Naive thymus-derived CD8-positive, alpha-beta T cell (primary cell): ENCODE measurements around the gene ADAT3. TPM values are rescaled to one million over a fixed set of nuclear protein-coding genes. Genes with fewer than 3 reads are reported as not detected.

Experiments
- ATAC-seq, 2 donors: fragments of 150-1000 bp; cut with Tn5 transposase in 1 of 2; sonication (Bioruptor Pico), chemical (Tn5 transposase) in 1 of 2; 1 replicate in 1 of 2; 2 replicates in 1 of 2; pipeline ENCODE4 v1.10.0; 2021; ENCODE audit warnings: mild to moderate bottlenecking in 2 of 2, moderate library complexity in 2 of 2
- POLR2A ChIA-PET: fragments of 350-600 bp; sonication (Branson Sonifier 250); formaldehyde crosslinking; loops from one replicate; lab custom pipeline; 2021; ENCODE audit warnings: antibody characterized with exemption; lab: Charles Lee
- DNase-seq, 10 donors: peaks; one replicate each; pipeline versions ENCODE4 v3.0.0 to v3.0.0-alpha.2; 2020 to 2022
- H3K27ac Mint-ChIP-seq, 10 donors: one replicate each; pipeline ENCODE4 v1.8.0; 2020 to 2022; ENCODE audit warnings: mild to moderate bottlenecking in 10 of 10, mixed read lengths in 10 of 10, moderate library complexity in 4 of 10, inconsistent platforms in 1 of 10
- H3K27me3 Mint-ChIP-seq, 5 donors: one replicate each; pipeline ENCODE4 v1.8.0; 2021 to 2022; ENCODE audit warnings: mixed read lengths in 5 of 5
- H3K36me3 Mint-ChIP-seq, 3 donors: one replicate each; pipeline ENCODE4 v1.8.0; 2020 to 2022; ENCODE audit warnings: mixed read lengths in 3 of 3, mild to moderate bottlenecking in 2 of 3, inconsistent platforms in 1 of 3
- H3K4me1 Mint-ChIP-seq, 4 donors: one replicate each; pipeline ENCODE4 v1.8.0; 2021 to 2022; ENCODE audit warnings: mixed read lengths in 4 of 4
- H3K4me3 Mint-ChIP-seq, 10 donors: one replicate each; pipeline ENCODE4 v1.8.0; 2020 to 2022; ENCODE audit warnings: mild to moderate bottlenecking in 10 of 10, mixed read lengths in 10 of 10, moderate library complexity in 6 of 10, inconsistent platforms in 1 of 10
- H3K9me3 Mint-ChIP-seq, 9 donors: one replicate each; pipeline ENCODE4 v1.8.0; 2020 to 2022; ENCODE audit warnings: mixed read lengths in 9 of 9, mild to moderate bottlenecking in 3 of 9, inconsistent platforms in 1 of 9, moderate library complexity in 1 of 9
- polyA plus RNA-seq, 3 donors: library from polyadenylated mRNA; unstranded; fragments of 300-500 nt; fragmentation: Illumina TruSeq; gene quantifications; one replicate each; pipeline ENCODE4 v1.2.3, GENCODE V29; 2021
- total RNA-seq, 8 experiments: library from RNA in 2 of 8; stranded (reverse) in 2 of 8; gene quantifications; one replicate each; pipeline ENCODE4 v1.2.3 and lab custom pipeline; 2021 to 2026

The ADAT3 gene
- total and polyA plus RNA-seq, 5 experiments from 2014 or later = 1.9 to 4.5 (median 3.6) TPM

- Mint-ChIP-seq H3K27ac (peak overlapping the region in 2 of 10 donors; percentile 22 to 34), H3K4me1 (peaks cover 8 to 35% (median 13%) of the 10 kb centered on the region in 4 donors), H3K27me3 (no peaks in the 10 kb centered on the region), H3K9me3 (no peaks in the 10 kb centered on the region), H3K4me3 (no peak overlapping the region), H3K36me3 (peaks cover 0 to 9% (median 0%) of the 10 kb centered on the region in 3 donors)
- POLR2A ChIA-PET = interaction anchor here (0.5 kb wide), 1 partner anchor 51 kb away, joined by 4 read pairs; no protein-coding TSS in a partner anchor
- no peak for DNase-seq
- no peak for ATAC-seq
Measured at GRCh38 chr19:1957562-1958248, 52.5 kb downstream of the ADAT3 start.

DNA sequence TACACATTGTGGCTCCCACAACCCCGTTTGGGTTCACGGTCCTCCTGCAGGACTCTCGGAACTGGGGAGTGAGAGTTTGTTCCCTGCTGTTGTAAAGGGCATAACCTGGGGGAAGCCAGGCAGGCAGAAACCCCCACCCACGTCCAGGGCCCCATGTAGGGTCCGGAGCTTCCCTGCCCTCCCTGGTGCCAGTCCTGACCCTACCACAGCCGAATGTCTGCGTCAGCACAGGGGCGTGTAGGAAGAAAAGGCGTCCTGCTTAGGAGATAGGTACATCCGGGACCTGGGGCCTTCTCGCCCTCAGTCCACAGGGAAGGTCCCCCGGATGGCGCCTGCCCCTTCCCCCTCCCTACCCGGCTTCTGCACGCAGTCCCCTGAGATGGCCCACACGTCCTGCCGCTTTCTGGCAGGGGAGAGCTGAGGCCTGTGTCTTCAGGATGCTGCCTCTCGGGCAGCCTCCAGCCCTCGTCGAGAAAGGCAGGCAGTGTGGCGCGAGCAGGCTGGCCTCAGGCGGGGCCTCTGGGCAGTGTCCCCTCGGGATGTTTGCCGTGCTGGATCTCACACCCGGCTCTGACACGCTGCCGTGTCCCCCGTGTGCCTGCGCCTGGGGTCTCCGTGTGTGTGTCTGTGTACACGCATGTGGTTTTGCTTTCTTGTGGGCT lies 54.9 kb downstream of the ADAT3 start:
- Mint-ChIP-seq H3K36me3 (peaks cover 0 to 13% (median 0%) of the 10 kb centered on the region in 3 donors), H3K27me3 (no peaks in the 10 kb centered on the region), H3K4me1 (peaks cover 5 to 34% (median 13%) of the 10 kb centered on the region in 4 donors), H3K9me3 (no peaks in the 10 kb centered on the region), H3K27ac (peak overlapping the region in 3 of 10 donors; percentile 5 to 81 (median 41)), H3K4me3 (peak overlapping the region in 2 of 10 donors; percentile 25 to 30)
- POLR2A ChIA-PET = no interaction called here
- ATAC-seq (no peak), DNase-seq (no peak)

GRCh38 chr19:1961000-1961883 lies 56.0 kb downstream of the ADAT3 start:
- Mint-ChIP-seq H3K9me3 (no peaks in the 10 kb centered on the region), H3K27ac (peak overlapping the region in 4 of 10 donors; percentile 21 to 44 (median 34)), H3K27me3 (no peaks in the 10 kb centered on the region), H3K4me3 (peak overlapping the region in 1 of 10 donors; percentile 2), H3K36me3 (peaks cover 0 to 13% (median 2%) of the 10 kb centered on the region in 3 donors), H3K4me1 (peaks cover 7 to 37% (median 18%) of the 10 kb centered on the region in 4 donors)
- POLR2A ChIA-PET = interaction anchor here (0.6 to 1.3 kb wide), 3 partner anchors 11 to 311 kb away, joined by 3 to 8 read pairs (median 3); no protein-coding TSS in a partner anchor
- ATAC-seq (no peak), DNase-seq (no peak)

DNA sequence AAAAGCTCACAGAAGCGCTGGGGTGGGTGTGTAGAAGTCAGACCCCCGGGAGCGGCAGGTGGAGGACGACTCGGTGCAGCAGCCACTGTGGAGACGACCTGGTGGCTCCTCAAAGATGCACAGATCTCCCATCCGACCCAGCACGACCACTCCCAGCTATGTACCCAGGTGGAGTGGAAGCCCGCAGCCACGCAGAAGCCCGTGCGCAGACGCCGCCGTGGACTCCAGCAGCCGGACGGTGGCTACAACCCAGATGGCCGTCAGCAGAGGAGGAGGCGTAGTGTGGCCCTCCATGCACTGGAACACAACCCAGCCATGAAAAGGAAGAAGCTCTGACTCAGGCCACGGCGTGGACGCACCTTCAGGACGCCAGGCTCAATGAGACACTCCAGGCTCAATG lies 57.5 kb downstream of the ADAT3 start:
- peaks cover 0 to 13% (median 2%) of the 10 kb centered on the region in 3 donors for H3K36me3 Mint-ChIP-seq
- POLR2A ChIA-PET = interaction anchor here (0.6 kb wide), 1 partner anchor 24 kb away, joined by 4 read pairs; no protein-coding TSS in a partner anchor
- H3K27ac Mint-ChIP-seq = peak overlapping the region in 3 of 10 donors; percentile 51 to 84 (median 65)
- H3K4me3 Mint-ChIP-seq = no peak overlapping the region
- peaks cover 10 to 40% (median 21%) of the 10 kb centered on the region in 4 donors for H3K4me1 Mint-ChIP-seq
- no peak for ATAC-seq
- no peaks in the 10 kb centered on the region for H3K9me3 Mint-ChIP-seq
- DNase-seq = no peak
- H3K27me3 Mint-ChIP-seq = no peaks in the 10 kb centered on the region

Other genes with a start within 250 kb of the ADAT3 start
- gene ONECUT3, start 151.9 kb upstream of the ADAT3 start, total RNA-seq = not detected
- not detected for gene ONECUT3, start 151.9 kb upstream of the ADAT3 start, polyA plus RNA-seq
- 1 to 10 TPM; 1.6 to 1.8 TPM for gene ATP8B3, start 93.1 kb upstream of the ADAT3 start, total RNA-seq
- gene ATP8B3, start 93.1 kb upstream of the ADAT3 start, polyA plus RNA-seq = 1 to 10 TPM in 1 of 3 donors, under 1 TPM in 2; 0.52 to 1.3 (median 0.59) TPM
- gene REXO1, start 56.9 kb upstream of the ADAT3 start, total RNA-seq = 10 to 100 TPM; 78.1 to 86.2 TPM
- 1 to 10 TPM; 2.7 to 6.8 (median 3.1) TPM for gene REXO1, start 56.9 kb upstream of the ADAT3 start, polyA plus RNA-seq
- 10 to 100 TPM; 18.5 to 19.9 TPM for gene KLF16, start 41.8 kb upstream of the ADAT3 start, total RNA-seq
- under 1 TPM; 0.23 to 0.84 (median 0.36) TPM for gene KLF16, start 41.8 kb upstream of the ADAT3 start, polyA plus RNA-seq
- gene ABHD17A, start 19.9 kb upstream of the ADAT3 start, total RNA-seq = 100 to 1,000 TPM; 106 to 109 TPM
- gene ABHD17A, start 19.9 kb upstream of the ADAT3 start, polyA plus RNA-seq = 100 to 1,000 TPM; 153 to 207 (median 155) TPM
- 10 to 100 TPM; 20.7 to 23.4 TPM for gene SCAMP4, start within 50 bp of the ADAT3 start, total RNA-seq
- 10 to 100 TPM; 12.1 to 15.5 (median 12.5) TPM for gene SCAMP4, start within 50 bp of the ADAT3 start, polyA plus RNA-seq
- gene CSNK1G2, start 35.8 kb downstream of the ADAT3 start, total RNA-seq = 100 to 1,000 TPM; 168 to 175 TPM
- gene CSNK1G2, start 35.8 kb downstream of the ADAT3 start, polyA plus RNA-seq = 10 to 100 TPM; 25.4 to 67.6 (median 26.4) TPM
- gene BTBD2, start 110.3 kb downstream of the ADAT3 start, total RNA-seq = 10 to 100 TPM; 58.0 to 64.1 TPM
- gene BTBD2, start 110.3 kb downstream of the ADAT3 start, polyA plus RNA-seq = 1 to 10 TPM; 3.2 to 7.3 (median 4.8) TPM
- gene MKNK2, start 145.8 kb downstream of the ADAT3 start, total RNA-seq = 100 to 1,000 TPM; 171 to 176 TPM
- 10 to 100 TPM; 26.1 to 47.1 (median 30.2) TPM for gene MKNK2, start 145.8 kb downstream of the ADAT3 start, polyA plus RNA-seq
- gene MOB3A, start 190.9 kb downstream of the ADAT3 start, total RNA-seq = 100 to 1,000 TPM in 1 of 2 experiments, 10 to 100 TPM in 1; 94.0 to 101 TPM
- 10 to 100 TPM; 40.5 to 90.4 (median 53.1) TPM for gene MOB3A, start 190.9 kb downstream of the ADAT3 start, polyA plus RNA-seq
- 10 to 100 TPM; 16.6 to 18.7 TPM for gene IZUMO4, start 191.5 kb downstream of the ADAT3 start, total RNA-seq
- gene IZUMO4, start 191.5 kb downstream of the ADAT3 start, polyA plus RNA-seq = 1 to 10 TPM in 1 of 3 donors, under 1 TPM in 2; 0.26 to 1.4 (median 0.85) TPM
- gene AP3D1, start 246.2 kb downstream of the ADAT3 start, total RNA-seq = 10 to 100 TPM; 71.3 to 83.2 TPM
- gene AP3D1, start 246.2 kb downstream of the ADAT3 start, polyA plus RNA-seq = 10 to 100 TPM; 12.8 to 45.0 (median 13.6) TPM